Endothelial cell of umbilical vein (primary cell): Measurements from ENCODE around the gene HID1. TPM values are rescaled to one million over a fixed set of nuclear protein-coding genes. Genes with fewer than 3 reads are reported as not detected.

Source experiments
- BruUV-seq: library from RNA; stranded (reverse); fragments of 400-500 nt; replicated peaks from 2 replicates; lab custom pipeline; 2021; lab: Mats Ljungman, UMichigan
- CTCF ChIA-PET: fragments of 300-600, 350-600 bp; sonication (Branson Sonifier 250); formaldehyde crosslinking; loops from one replicate; lab custom pipeline; 2021; ENCODE audit warnings: antibody characterized with exemption, inconsistent platforms; lab: Charles Lee
- POLR2A ChIA-PET: fragments of 300-600, 350-600 bp; sonication (Branson Sonifier 250); formaldehyde crosslinking; loops from one replicate; lab custom pipeline; 2021; ENCODE audit warnings: antibody characterized with exemption, inconsistent platforms; lab: Charles Lee
- DNase-seq: peaks from one replicate; pipeline ENCODE4 v3.0.0-alpha.2; 2011; ENCODE audit warnings: low read depth, low spot score
- FAIRE-seq: peaks from 2 replicates; lab custom pipeline; 2011; peaks lifted over from hg19 to GRCh38; lab: Jason Lieb, UNC
- H2AFZ ChIP-seq: 2 replicates; pipeline ENCODE4 v1.6.0; 2012; ENCODE audit warnings: low read depth, low read length, control low read depth, inconsistent platforms
- H3K27ac ChIP-seq: 2 replicates; pipeline ENCODE4 v1.5.1; 2011; ENCODE audit warnings: low read depth, mild to moderate bottlenecking, control low read depth, low read length, moderate library complexity; ENCODE audit not compliant: insufficient read depth
- H3K27me3 ChIP-seq, 2 experiments: 2 replicates each; pipeline versions ENCODE4 v1.6.0 to v1.6.1; 2011; ENCODE audit warnings: low read length in 2 of 2, mixed read lengths in 1 of 2; ENCODE audit not compliant: control insufficient read depth in 2 of 2, insufficient read depth in 2 of 2
- H3K36me3 ChIP-seq, 2 experiments: 2 replicates in 1 of 2; 3 replicates in 1 of 2; pipeline ENCODE4 v1.5.1; 2011; ENCODE audit warnings: low read length in 2 of 2, mild to moderate bottlenecking in 1 of 2, moderate library complexity in 1 of 2; ENCODE audit not compliant: control insufficient read depth in 2 of 2, insufficient read depth in 2 of 2; ENCODE audit errors: extremely low read depth in 1 of 2
- H3K4me1 ChIP-seq: 3 replicates; pipeline ENCODE4 v1.5.1; 2011; ENCODE audit warnings: mild to moderate bottlenecking, low read length; ENCODE audit not compliant: control insufficient read depth, insufficient read depth; ENCODE audit errors: extremely low read depth
- H3K4me2 ChIP-seq: 2 replicates; pipeline ENCODE4 v1.6.1; 2011; ENCODE audit warnings: low read length, control low read depth, mixed read lengths; ENCODE audit not compliant: insufficient read depth
- H3K4me3 ChIP-seq, 3 experiments: fragments of 200-600 bp in 1 of 3; sonication (generic), shearing (Covaris generic) in 1 of 3; replicated peaks in 1 of 3; 2 replicates each; pipeline ENCODE4 v1.5.1; 2011 to 2016; ENCODE audit warnings: control low read depth in 3 of 3, low read length in 3 of 3, mild to moderate bottlenecking in 2 of 3, inconsistent platforms in 1 of 3, low read depth in 1 of 3, moderate library complexity in 1 of 3; ENCODE audit not compliant: insufficient read depth in 1 of 3
- H3K79me2 ChIP-seq: 2 replicates; pipeline ENCODE4 v1.6.0; 2012; ENCODE audit warnings: low read length, inconsistent platforms; ENCODE audit not compliant: control insufficient read depth, insufficient read depth
- H3K9ac ChIP-seq: replicated peaks from 2 replicates; pipeline ENCODE3; 2011; ENCODE audit warnings: low read length, control low read depth; ENCODE audit not compliant: insufficient read depth; ENCODE audit errors: extremely low read depth
- H3K9me1 ChIP-seq: replicated peaks from 3 replicates; pipeline ENCODE4 v1.6.0; 2011; ENCODE audit warnings: mild to moderate bottlenecking, low read length; ENCODE audit not compliant: control insufficient read depth, insufficient read depth; ENCODE audit errors: extremely low read depth
- H3K9me3 ChIP-seq: replicated peaks from 2 replicates; pipeline ENCODE4 v1.5.1; 2012; ENCODE audit warnings: low read length, inconsistent platforms; ENCODE audit not compliant: control insufficient read depth, insufficient read depth
- H4K20me1 ChIP-seq: replicated peaks from 2 replicates; pipeline ENCODE3; 2011; ENCODE audit warnings: mild to moderate bottlenecking, low read length; ENCODE audit not compliant: control insufficient read depth, insufficient read depth; ENCODE audit errors: extremely low read depth
- EZH2 ChIP-seq: IDR thresholded peaks from 2 replicates; pipeline ENCODE4 v1.6.1; 2012; ENCODE audit warnings: borderline replicate concordance, low read depth, mild to moderate bottlenecking, moderate library complexity, low read length, inconsistent platforms; ENCODE audit not compliant: severe bottlenecking
- FOS ChIP-seq: IDR thresholded peaks from 2 replicates; pipeline ENCODE4 v1.6.1; 2011; ENCODE audit warnings: mild to moderate bottlenecking, low read length, moderate library complexity, borderline replicate concordance; ENCODE audit not compliant: insufficient read depth
- GATA2 ChIP-seq: IDR thresholded peaks from 2 replicates; pipeline ENCODE4 v1.7.0; 2011; ENCODE audit warnings: low read depth, mild to moderate bottlenecking, moderate library complexity, mixed read lengths, low read length; ENCODE audit not compliant: insufficient read length, insufficient read depth
- JUN ChIP-seq: IDR thresholded peaks from 2 replicates; pipeline ENCODE4 v1.6.1; 2011; ENCODE audit warnings: borderline replicate concordance, low read depth; ENCODE audit not compliant: insufficient read length, insufficient read depth
- MAX ChIP-seq: IDR thresholded peaks from 2 replicates; pipeline ENCODE4 v1.6.1; 2011; ENCODE audit not compliant: insufficient read depth, insufficient read length
- MYC ChIP-seq: IDR thresholded peaks from one replicate; pipeline ENCODE4 v1.6.1; 2011; ENCODE audit warnings: mild to moderate bottlenecking, low read depth, low read length
- POLR2A ChIP-seq: IDR thresholded peaks from 2 replicates; pipeline ENCODE4 v1.6.1; 2012; ENCODE audit warnings: low read depth, mild to moderate bottlenecking, control low read depth, low read length
- POLR2AphosphoS5 ChIP-seq: IDR thresholded peaks from 2 replicates; pipeline ENCODE4 v1.6.1; 2012; ENCODE audit warnings: low read depth, mild to moderate bottlenecking, control low read depth, low read length, moderate library complexity; ENCODE audit not compliant: insufficient read depth
- dilution Hi-C: fragments of 300-500 bp; cut with MboI; formaldehyde crosslinking; loops from one replicate; pipeline ENCODE4 v1.15.0; 2019; ENCODE audit warnings: low sequenced_read_pairs; ENCODE audit not compliant: extremely low pct_ligation_motif_present
- intact Hi-C: fragments of 100-400 bp; cut with micrococcal nuclease; formaldehyde crosslinking; loops from one replicate; pipeline ENCODE4 v1.10.0; 2022
- polyA plus RNA-seq, 4 experiments: library from polyadenylated mRNA; depleted of rRNA in 3 of 4; stranded (reverse) in 3 of 4; unstranded in 1 of 4; fragments of >200 nt; gene quantifications; 2 replicates each; pipeline versions ENCODE4 v1.2.1 to v1.2.3, GENCODE V29; 2011 to 2012; ENCODE audit warnings: missing spikeins in 1 of 4
- total RNA-seq: library from RNA; stranded (reverse); gene quantifications from 2 replicates; pipeline ENCODE4 v1.2.3, GENCODE V29; 2021
- TF ChIP-seq, protein P1 (sequence below), 2 donors: IDR thresholded peaks; 1 replicate in 1 of 2; 2 replicates in 1 of 2; pipeline ENCODE4 v1.5.1; 2011; ENCODE audit warnings: low read length in 2 of 2, mild to moderate bottlenecking in 2 of 2, moderate library complexity in 2 of 2, control low read depth in 1 of 2, inconsistent platforms in 1 of 2, low read depth in 1 of 2; ENCODE audit not compliant: insufficient read depth in 1 of 2; ENCODE audit errors: extremely low read depth in 1 of 2

The HID1 gene
- total and polyA plus RNA-seq, 2 donors (not counting 3 experiments of a cell fraction or from before 2014, with no cell fraction given), result 41.4 to 53.3 TPM

DNA sequence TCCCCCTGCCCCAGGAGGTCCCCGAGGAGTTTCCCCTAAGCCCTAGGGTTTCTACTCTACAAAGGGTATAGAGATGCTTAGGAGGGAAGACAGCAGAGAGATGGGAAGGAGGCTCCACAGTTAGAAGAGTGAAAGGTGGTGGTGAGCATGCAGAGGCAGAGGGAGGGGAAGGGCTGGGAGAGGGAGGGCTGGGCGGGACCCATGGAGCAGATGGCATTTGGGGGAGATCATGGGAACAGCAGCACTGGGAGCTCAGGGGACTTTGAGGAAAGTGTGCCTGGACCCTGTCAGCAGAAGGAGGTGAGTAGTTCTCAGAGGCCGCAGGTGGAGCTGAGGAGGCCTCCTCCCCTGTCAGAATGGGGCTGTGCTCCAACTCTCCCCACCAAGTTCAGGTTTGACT lies 37.5 kb downstream of the HID1 start:
- CTCF ChIA-PET, result interaction anchor here (0.9 to 1.4 kb wide), 3 partner anchors 11 to 27 kb away, joined by 3 to 4 read pairs (median 3); partner anchors contain the start of genes OTOP2 and USH1G
- no peaks in the 10 kb centered on the region for H3K9me1 ChIP-seq
- no peaks in the 10 kb centered on the region for H4K20me1 ChIP-seq
- H3K27me3 ChIP-seq, result peaks cover 46 to 47% of the 10 kb centered on the region in 2 experiments
- no peak overlapping the region for H3K27ac ChIP-seq
- TF ChIP-seq POLR2AphosphoS5 (no peak), MYC (no peak), EZH2 (no peak), POLR2A (no peak), MAX (no peak), FOS (no peak), JUN (no peak), GATA2 (no peak)
- TF ChIP-seq, protein P1, sequence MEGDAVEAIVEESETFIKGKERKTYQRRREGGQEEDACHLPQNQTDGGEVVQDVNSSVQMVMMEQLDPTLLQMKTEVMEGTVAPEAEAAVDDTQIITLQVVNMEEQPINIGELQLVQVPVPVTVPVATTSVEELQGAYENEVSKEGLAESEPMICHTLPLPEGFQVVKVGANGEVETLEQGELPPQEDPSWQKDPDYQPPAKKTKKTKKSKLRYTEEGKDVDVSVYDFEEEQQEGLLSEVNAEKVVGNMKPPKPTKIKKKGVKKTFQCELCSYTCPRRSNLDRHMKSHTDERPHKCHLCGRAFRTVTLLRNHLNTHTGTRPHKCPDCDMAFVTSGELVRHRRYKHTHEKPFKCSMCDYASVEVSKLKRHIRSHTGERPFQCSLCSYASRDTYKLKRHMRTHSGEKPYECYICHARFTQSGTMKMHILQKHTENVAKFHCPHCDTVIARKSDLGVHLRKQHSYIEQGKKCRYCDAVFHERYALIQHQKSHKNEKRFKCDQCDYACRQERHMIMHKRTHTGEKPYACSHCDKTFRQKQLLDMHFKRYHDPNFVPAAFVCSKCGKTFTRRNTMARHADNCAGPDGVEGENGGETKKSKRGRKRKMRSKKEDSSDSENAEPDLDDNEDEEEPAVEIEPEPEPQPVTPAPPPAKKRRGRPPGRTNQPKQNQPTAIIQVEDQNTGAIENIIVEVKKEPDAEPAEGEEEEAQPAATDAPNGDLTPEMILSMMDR (IDR thresholded peaks at IDR 0.05; ENCODE audit: extremely low read depth in 1 of 2, insufficient read depth in 1 of 2, low read depth in 1 of 2, low read length in 2 of 2), result no peak
- POLR2A ChIA-PET, result no interaction called here
- H2AFZ ChIP-seq, result no peak overlapping the region
- H3K4me3 ChIP-seq, result no peak overlapping the region
- no peaks in the 10 kb centered on the region for H3K79me2 ChIP-seq
- no peak overlapping the region for H3K4me2 ChIP-seq
- no peaks in the 10 kb centered on the region for H3K9me3 ChIP-seq
- no TSS peak for BruUV-seq
- H3K4me1 ChIP-seq, result no peaks in the 10 kb centered on the region
- intact Hi-C loops, result no loop called here
- FAIRE-seq, result no peak
- dilution Hi-C loops, result no loop called here
- no peak for DNase-seq
- H3K36me3 ChIP-seq, result no peaks in the 10 kb centered on the region
- no peak overlapping the region for H3K9ac ChIP-seq
